Neural cell (in vitro differentiated cells): ENCODE results near the gene PDS5B. TPM values are rescaled to one million over a fixed set of nuclear protein-coding genes. Genes with fewer than 3 reads are reported as not detected.
A peak's percentile ranks its signal among the peaks of the same experiment; 100 is the strongest.

Experiments
- H2AFZ ChIP-seq: fragments of 200-600, 300-800 bp; sonication (generic), shearing (Covaris generic); 2 replicates; pipeline ENCODE4 v1.6.0; 2014; ENCODE audit warnings: low read depth, mild to moderate bottlenecking, antibody characterized with exemption, low read length, moderate library complexity
- H3F3A ChIP-seq: fragments of 200-600 bp; shearing (Covaris generic); 2 replicates; pipeline ENCODE4 v1.6.1; 2016; ENCODE audit warnings: mild to moderate bottlenecking, moderate library complexity, mixed read lengths, antibody characterized with exemption, low read length; ENCODE audit not compliant: insufficient read depth, poor library complexity, severe bottlenecking
- H3K27ac ChIP-seq: fragments of 200-600, 300-800 bp; sonication (generic), shearing (Covaris generic); 2 replicates; pipeline ENCODE4 v1.5.1; 2014; ENCODE audit warnings: mild to moderate bottlenecking, low read length, moderate library complexity
- H3K27me3 ChIP-seq: fragments of 300-800, 200-600 bp; sonication (generic), shearing (Covaris generic); 2 replicates; pipeline ENCODE4 v1.6.0; 2014; ENCODE audit warnings: mild to moderate bottlenecking, low read depth, low read length, moderate library complexity; ENCODE audit not compliant: insufficient read depth
- H3K36me3 ChIP-seq: fragments of 300-800, 200-600 bp; sonication (generic), shearing (Covaris generic); 2 replicates; pipeline ENCODE4 v1.5.1; 2014; ENCODE audit warnings: mild to moderate bottlenecking, antibody characterized with exemption, low read length, moderate library complexity; ENCODE audit not compliant: insufficient read depth
- H3K4me2 ChIP-seq: fragments of 300-800, 200-600 bp; sonication (generic), shearing (Covaris generic); 2 replicates; pipeline ENCODE4 v1.6.0; 2014; ENCODE audit warnings: mild to moderate bottlenecking, low read length
- H3K4me3 ChIP-seq: fragments of 300-800, 200-600 bp; sonication (generic), shearing (Covaris generic); 2 replicates; pipeline ENCODE4 v1.5.1; 2014; ENCODE audit warnings: mild to moderate bottlenecking, low read length, moderate library complexity
- H3K79me2 ChIP-seq: fragments of 200-600 bp; shearing (Covaris generic); replicated peaks from 2 replicates; pipeline ENCODE4 v1.6.0; 2014; ENCODE audit warnings: mild to moderate bottlenecking, low read length, moderate library complexity; ENCODE audit not compliant: insufficient read depth
- H3K9ac ChIP-seq: fragments of 300-800, 200-600 bp; sonication (generic), shearing (Covaris generic); 2 replicates; pipeline ENCODE4 v1.6.1; 2016; ENCODE audit warnings: mild to moderate bottlenecking, low read length, mixed read lengths
- H3K9me2 ChIP-seq: fragments of 200-600 bp; shearing (Covaris generic); 2 replicates; pipeline ENCODE4 v1.6.1; 2016; ENCODE audit warnings: mild to moderate bottlenecking, low read length, mixed read lengths; ENCODE audit not compliant: insufficient read depth
- H3K9me3 ChIP-seq: fragments of 200-600, 300-800 bp; sonication (generic), shearing (Covaris generic); 2 replicates; pipeline ENCODE4 v1.6.1; 2016; ENCODE audit warnings: mild to moderate bottlenecking, mixed run types, low read length, moderate library complexity, mixed read lengths
- H4K20me1 ChIP-seq: fragments of 200-600 bp; shearing (Covaris generic); 2 replicates; pipeline ENCODE4 v1.6.1; 2016; ENCODE audit warnings: mild to moderate bottlenecking, mixed run types; ENCODE audit not compliant: insufficient read depth
- CTCF ChIP-seq: fragments of 450-650 bp; IDR thresholded peaks from 2 replicates; pipeline ENCODE4 v1.5.1; 2014; ENCODE audit warnings: antibody characterized with exemption, mild to moderate bottlenecking, moderate library complexity; ENCODE audit not compliant: poor library complexity, severe bottlenecking
- EP300 ChIP-seq: fragments of 450-650 bp; conservative IDR thresholded peaks from 2 replicates; pipeline ENCODE4 v1.6.1; 2014; ENCODE audit warnings: antibody characterized with exemption, mild to moderate bottlenecking, moderate library complexity; ENCODE audit not compliant: poor library complexity, severe bottlenecking
- EZH2 ChIP-seq: fragments of 200-600, 300-800 bp; shearing (Covaris generic), sonication (generic); IDR thresholded peaks from 2 replicates; pipeline ENCODE4 v1.6.1; 2014; ENCODE audit warnings: antibody characterized with exemption, low read length, borderline replicate concordance, mild to moderate bottlenecking; ENCODE audit not compliant: insufficient read depth, poor library complexity, severe bottlenecking
- MXI1 ChIP-seq: fragments of 450-650 bp; conservative IDR thresholded peaks from 2 replicates; pipeline ENCODE4 v1.6.1; 2014; ENCODE audit warnings: antibody characterized with exemption, mild to moderate bottlenecking; ENCODE audit not compliant: poor library complexity, severe bottlenecking
- POLR2AphosphoS5 ChIP-seq: IDR thresholded peaks from 2 replicates; pipeline ENCODE4 v1.6.1; 2012
- RAD21 ChIP-seq: fragments of 450-650 bp; conservative IDR thresholded peaks from 2 replicates; pipeline ENCODE4 v1.6.1; 2014; ENCODE audit warnings: antibody characterized with exemption, mild to moderate bottlenecking, moderate library complexity
- REST ChIP-seq: IDR thresholded peaks from 2 replicates; pipeline ENCODE4 v1.6.1; 2012; ENCODE audit warnings: borderline replicate concordance
- SMC3 ChIP-seq: fragments of 450-650 bp; conservative IDR thresholded peaks from 2 replicates; pipeline ENCODE4 v1.6.1; 2014; ENCODE audit warnings: antibody characterized with exemption, mild to moderate bottlenecking, moderate library complexity; ENCODE audit not compliant: poor library complexity
- TAF1 ChIP-seq: IDR thresholded peaks from 2 replicates; pipeline ENCODE4 v1.6.1; 2012; ENCODE audit warnings: low read depth
- polyA plus RNA-seq: library from polyadenylated mRNA; depleted of rRNA; stranded (reverse); fragments of >200 nt; gene quantifications from 2 replicates; pipeline ENCODE4 v1.2.3, GENCODE V29; 2014

PDS5B gene
- polyA plus RNA-seq, 1 donor from 2014 or later = 27.6 TPM

GRCh38 chr13:32666990-32667571 lies 80.8 kb downstream of the PDS5B start:
- Histone ChIP-seq H3K9ac (no peak overlapping the region), H3F3A (no peaks in the 10 kb centered on the region), H3K9me2 (no peaks in the 10 kb centered on the region), H3K79me2 (no peaks in the 10 kb centered on the region), H3K4me3 (no peak overlapping the region), H4K20me1 (no peaks in the 10 kb centered on the region), H2AFZ (no peak overlapping the region), H3K4me2 (no peak overlapping the region), H3K27ac (no peak overlapping the region), H3K9me3 (no peaks in the 10 kb centered on the region), H3K36me3 (no peaks in the 10 kb centered on the region), H3K27me3 (no peaks in the 10 kb centered on the region)
- no peak for TF ChIP-seq EZH2
- TF ChIP-seq SMC3 = no peak
- no peak for TF ChIP-seq TAF1
- no peak for TF ChIP-seq MXI1
- TF ChIP-seq REST = no peak
- TF ChIP-seq POLR2AphosphoS5 = no peak
- no peak for TF ChIP-seq CTCF
- TF ChIP-seq RAD21 = no peak
- no peak for TF ChIP-seq EP300

GRCh38 chr13:32669030-32669646 lies 82.9 kb downstream of the PDS5B start:
- TF ChIP-seq SMC3 (peak; percentile 47), REST (no peak), CTCF (peak; percentile 53), POLR2AphosphoS5 (no peak), MXI1 (no peak), EZH2 (no peak), EP300 (no peak), RAD21 (peak; percentile 33), TAF1 (no peak)
- Histone ChIP-seq H4K20me1 (no peaks in the 10 kb centered on the region), H3K9me2 (no peaks in the 10 kb centered on the region), H3K36me3 (peaks cover 6% of the 10 kb centered on the region), H3K9me3 (no peaks in the 10 kb centered on the region), H3K79me2 (no peaks in the 10 kb centered on the region), H3F3A (no peaks in the 10 kb centered on the region), H3K4me2 (no peak overlapping the region), H3K27ac (no peak overlapping the region), H3K4me3 (no peak overlapping the region), H2AFZ (no peak overlapping the region), H3K27me3 (no peaks in the 10 kb centered on the region), H3K9ac (no peak overlapping the region)
